PC-3 (cell line): ENCODE measurements around the gene NKAP.

Source experiments
- CTCF ChIP-seq: fragments of 300-600 bp; sonication (generic); conservative IDR thresholded peaks from 2 replicates; pipeline ENCODE4 v1.5.1; 2017; ENCODE audit warnings: antibody characterized with exemption, low read depth, mild to moderate bottlenecking, low read length
- EZH2 ChIP-seq: fragments of 300-600 bp; sonication (generic); IDR thresholded peaks from one replicate; pipeline ENCODE4 v1.6.1; 2017; ENCODE audit warnings: antibody characterized with exemption, mild to moderate bottlenecking, low read length; ENCODE audit not compliant: unreplicated experiment

DNA sequence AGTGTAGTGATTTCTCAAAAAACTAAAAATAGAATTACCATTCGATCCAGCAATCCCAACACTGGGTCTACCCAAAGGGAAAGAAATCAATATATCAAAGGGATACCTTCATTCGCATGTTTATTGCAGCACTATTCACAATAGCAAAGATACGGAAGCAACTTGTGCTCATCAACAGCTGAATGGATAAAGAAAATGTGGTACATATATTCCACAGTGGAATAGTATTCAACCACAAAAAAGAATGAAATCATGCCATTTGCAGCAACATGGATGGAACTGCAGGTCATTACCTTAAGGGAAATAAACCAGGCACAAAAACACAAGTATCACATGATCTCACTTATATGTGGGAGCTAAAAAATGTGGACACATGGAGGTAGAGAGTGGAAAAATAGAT is 42.7 kb upstream of the NKAP start:
- no peak for TF ChIP-seq CTCF
- TF ChIP-seq EZH2, result no peak
